ENCODE data around the gene AHI1. TPM values are rescaled to one million over a fixed set of nuclear protein-coding genes. Genes with fewer than 3 reads are reported as not detected.

Gene AHI1
- polyA plus RNA-seq, 1 of the 3 experiments (the other 2 are of a cell fraction) = 7.3 TPM

DNA sequence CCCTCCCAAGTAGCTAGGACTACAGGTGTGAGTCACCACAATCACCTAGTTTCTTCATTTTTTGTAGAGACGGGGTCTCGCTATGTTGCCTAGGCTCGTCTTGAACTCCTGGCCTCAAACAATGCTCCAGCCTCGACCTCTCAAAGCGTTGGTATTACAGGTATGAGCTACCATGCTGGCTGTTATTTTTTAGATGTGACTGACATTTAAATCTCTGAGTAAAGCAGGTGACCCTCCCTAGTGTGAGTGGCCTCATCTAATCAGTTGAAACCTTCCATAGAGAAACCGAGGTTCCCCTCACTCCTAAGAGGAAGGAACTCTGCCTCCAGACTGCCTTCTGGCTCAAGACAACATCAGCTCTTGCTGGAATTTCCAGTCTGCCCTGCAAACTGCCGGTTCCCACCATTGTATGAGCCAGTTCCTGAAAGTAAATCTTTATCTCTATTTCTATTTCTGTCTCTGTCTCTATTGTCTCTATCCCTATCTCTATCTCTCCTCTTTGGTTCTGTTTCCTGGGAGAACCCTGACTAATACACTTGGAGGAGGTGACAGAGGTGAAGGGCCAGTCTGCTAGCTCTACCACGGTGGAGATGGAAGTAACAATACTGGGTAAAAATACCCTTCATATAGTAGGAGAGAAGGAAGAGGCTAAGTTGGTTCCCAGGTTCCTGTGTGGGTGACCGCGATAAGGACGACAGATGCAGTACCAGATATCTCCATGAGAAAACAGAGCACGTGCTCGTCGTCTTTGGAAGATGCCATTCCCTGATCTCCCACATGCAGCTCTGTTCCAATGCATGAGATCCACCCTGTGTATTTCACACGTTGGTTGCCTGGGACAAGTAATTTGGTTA, 235.4 kb downstream of the AHI1 start:
- no peak overlapping the region for H3K27ac ChIP-seq (ENCODE audit: low read depth in 2 of 2, low read length in 1 of 2)
- WGBS (ENCODE audit: low lambda C conversion rate) = 85% methylated on average over 14 of the region's 15 CpGs
- TF ChIP-seq POLR2AphosphoS5 (IDR thresholded peaks at IDR 0.05; ENCODE audit: low read depth, low read length) = no peak
- no peak for TF ChIP-seq TCF12 (IDR thresholded peaks at IDR 0.05)
- no peak for TF ChIP-seq USF1 (IDR thresholded peaks at IDR 0.05; ENCODE audit: borderline replicate concordance, low read depth)
- TF ChIP-seq ELF1 (IDR thresholded peaks at IDR 0.05) = no peak
- no peak for TF ChIP-seq ZBTB33 (IDR thresholded peaks at IDR 0.05; ENCODE audit: borderline replicate concordance, low read depth)
- TF ChIP-seq CTCF (IDR thresholded peaks at IDR 0.05) = no peak
- TF ChIP-seq YY1 (IDR thresholded peaks at IDR 0.05; ENCODE audit: low read depth) = no peak
- no peak for TF ChIP-seq SIN3A (IDR thresholded peaks at IDR 0.05; ENCODE audit: borderline replicate concordance, low read depth, low read length)
- TF ChIP-seq MXI1 (IDR thresholded peaks at IDR 0.05; ENCODE audit: low read depth, low read length) = no peak
- TF ChIP-seq GATA2 (CRISPR knock-in tag; IDR thresholded peaks at IDR 0.05) = no peak
- H3K9ac ChIP-seq = no peak overlapping the region
- POLR2A ChIA-PET = no interaction called here
- H3K79me2 ChIP-seq (ENCODE audit: insufficient read depth) = no peaks in the 10 kb centered on the region
- no peak for DNase-seq
- no peaks in the 10 kb centered on the region for H3K36me3 ChIP-seq (replicated peaks in 1 of 2; ENCODE audit: control insufficient read depth in 1 of 2, insufficient read depth in 2 of 2, low read length in 1 of 2)
- H3K27me3 ChIP-seq (ENCODE audit: insufficient read depth) = no peaks in the 10 kb centered on the region
- CTCF ChIA-PET = interaction anchor here (1.3 kb wide), 2 partner anchors 8 to 110 kb away, joined by 3 read pairs; no protein-coding TSS in a partner anchor
- H3K4me3 ChIP-seq (ENCODE audit: low read depth in 2 of 2, low read length in 1 of 2) = no peak overlapping the region
- no peaks in the 10 kb centered on the region for H3F3A ChIP-seq (replicated peaks; ENCODE audit: insufficient read depth)
- H3K4me2 ChIP-seq = no peak overlapping the region
- H4K20me1 ChIP-seq (ENCODE audit: insufficient read depth) = no peaks in the 10 kb centered on the region
- no peaks in the 10 kb centered on the region; a peak in 1 of 4 replicates for H3K4me1 ChIP-seq (ENCODE audit: control insufficient read depth in 1 of 2, insufficient read depth in 2 of 2, low read depth in 1 of 2, low read length in 1 of 2)
- no peaks in the 10 kb centered on the region for H3K9me2 ChIP-seq
- no peak overlapping the region for H2AFZ ChIP-seq (ENCODE audit: low read depth)
- no peaks in the 10 kb centered on the region for H3K9me3 ChIP-seq

DNA sequence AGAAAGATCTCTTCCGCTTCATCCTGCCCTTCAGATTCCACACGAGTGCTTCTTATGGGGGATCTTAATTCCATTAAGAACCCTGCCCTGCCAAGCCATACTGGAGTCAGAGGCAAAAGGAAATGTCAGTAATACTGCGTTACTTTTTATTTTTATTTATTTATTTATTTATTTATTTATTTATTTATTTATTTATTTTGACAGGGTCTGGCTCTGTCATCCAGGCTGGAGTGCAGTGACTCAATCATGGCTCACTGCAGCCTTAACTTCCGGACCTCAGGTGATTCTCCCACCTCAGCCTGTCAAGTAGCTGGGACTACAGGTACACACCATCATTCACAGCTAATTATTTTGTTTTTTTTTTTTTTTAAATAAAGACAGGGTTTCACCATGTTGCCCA, 236.9 kb downstream of the AHI1 start:
- no peak overlapping the region for H3K4me2 ChIP-seq
- no peaks in the 10 kb centered on the region for H3K9me2 ChIP-seq
- TF ChIP-seq RAD21 (IDR thresholded peaks at IDR 0.05; ENCODE audit: low read length) = no peak
- TF ChIP-seq TEAD4 (IDR thresholded peaks at IDR 0.05; ENCODE audit: borderline replicate concordance, insufficient read depth) = no peak
- TF ChIP-seq TAF1 (IDR thresholded peaks at IDR 0.05; ENCODE audit: borderline replicate concordance, low read depth, low read length) = no peak
- TF ChIP-seq RCOR1 (IDR thresholded peaks at IDR 0.05; ENCODE audit: low read length) = no peak
- no peak for TF ChIP-seq ELF1 (IDR thresholded peaks at IDR 0.05)
- TF ChIP-seq FOXJ3 (CRISPR knock-in tag; IDR thresholded peaks at IDR 0.05) = no peak
- H3K79me2 ChIP-seq (ENCODE audit: insufficient read depth) = no peaks in the 10 kb centered on the region
- no peaks in the 10 kb centered on the region for H3F3A ChIP-seq (replicated peaks; ENCODE audit: insufficient read depth)
- H3K27ac ChIP-seq (ENCODE audit: low read depth in 2 of 2, low read length in 1 of 2) = no peak overlapping the region
- no peak for DNase-seq
- H3K27me3 ChIP-seq (ENCODE audit: insufficient read depth) = no peaks in the 10 kb centered on the region
- H3K36me3 ChIP-seq (replicated peaks in 1 of 2; ENCODE audit: control insufficient read depth in 1 of 2, insufficient read depth in 2 of 2, low read length in 1 of 2) = no peaks in the 10 kb centered on the region
- no peak overlapping the region for H2AFZ ChIP-seq (ENCODE audit: low read depth)
- no peak overlapping the region for H3K9ac ChIP-seq
- no peaks in the 10 kb centered on the region for H4K20me1 ChIP-seq (ENCODE audit: insufficient read depth)
- ChIA-PET POLR2A (no interaction called here), CTCF (no interaction called here)
- H3K4me1 ChIP-seq (ENCODE audit: control insufficient read depth in 1 of 2, insufficient read depth in 2 of 2, low read depth in 1 of 2, low read length in 1 of 2) = no peaks in the 10 kb centered on the region; a peak in 1 of 4 replicates
- 90% methylated on average over 4 of the region's 4 CpGs for WGBS (ENCODE audit: low lambda C conversion rate)
- H3K4me3 ChIP-seq (ENCODE audit: low read depth in 2 of 2, low read length in 1 of 2) = no peak overlapping the region
- no peaks in the 10 kb centered on the region for H3K9me3 ChIP-seq
